ENCODE measurements around the gene PEA15.
A peak's percentile ranks its signal among the peaks of the same experiment; 100 is the strongest.

The PEA15 gene

DNA sequence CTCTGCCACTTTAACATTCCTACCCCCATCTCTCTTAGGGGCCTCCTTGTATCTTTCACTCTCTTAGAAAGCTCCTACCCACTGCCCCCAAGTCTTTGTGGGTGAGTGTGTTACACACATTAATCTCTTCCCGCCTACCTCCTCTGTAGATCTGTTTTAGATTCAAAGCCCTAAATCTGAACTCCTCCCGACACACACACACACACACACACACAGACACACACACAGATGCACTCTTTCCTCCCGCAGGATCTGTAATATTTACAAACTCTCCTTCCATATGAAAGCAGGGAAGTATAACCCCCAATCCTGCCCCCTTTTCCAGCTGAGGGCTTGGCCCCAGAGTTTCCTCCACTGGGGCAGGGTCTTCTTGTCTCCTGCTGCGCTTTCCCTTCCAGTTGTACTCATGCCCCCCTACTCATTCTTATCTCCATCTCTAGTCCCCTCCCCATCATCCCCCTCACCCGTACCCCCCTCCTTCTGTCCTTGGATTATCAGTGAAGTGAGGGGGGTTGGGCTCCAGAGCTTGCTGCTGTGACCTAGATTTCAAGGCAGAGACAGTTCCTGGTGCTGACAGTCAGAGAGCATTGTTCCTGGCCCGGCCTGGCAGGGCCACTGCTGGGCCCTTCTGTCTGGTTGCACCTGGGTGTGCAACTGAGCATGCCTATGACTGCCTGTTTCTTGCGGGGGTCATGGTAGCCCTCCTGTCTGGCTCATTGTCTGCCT lies 4.3 kb downstream of the PEA15 start:
- no peak for DNase-seq

DNA sequence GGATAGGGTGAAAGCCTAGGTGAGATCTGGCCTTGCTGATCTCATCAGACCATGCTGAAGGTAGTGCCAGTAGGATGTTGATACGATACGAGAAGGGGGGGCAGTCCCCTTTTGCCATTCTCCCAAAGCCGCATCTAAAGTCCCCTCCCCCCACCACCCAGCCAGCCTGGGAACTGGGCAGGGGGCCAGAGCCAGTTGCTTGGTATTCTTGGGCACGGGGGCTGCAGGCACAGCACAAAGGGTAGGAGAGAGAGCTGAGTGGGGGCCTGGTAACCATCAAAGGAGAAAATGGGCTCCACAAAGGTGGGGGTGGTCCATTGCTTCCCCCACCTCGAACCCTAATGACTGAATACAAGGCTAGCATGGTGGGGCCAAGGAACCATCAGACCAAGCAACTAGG lies 5.4 kb downstream of the PEA15 start:
- DNase-seq, result no peak

DNA sequence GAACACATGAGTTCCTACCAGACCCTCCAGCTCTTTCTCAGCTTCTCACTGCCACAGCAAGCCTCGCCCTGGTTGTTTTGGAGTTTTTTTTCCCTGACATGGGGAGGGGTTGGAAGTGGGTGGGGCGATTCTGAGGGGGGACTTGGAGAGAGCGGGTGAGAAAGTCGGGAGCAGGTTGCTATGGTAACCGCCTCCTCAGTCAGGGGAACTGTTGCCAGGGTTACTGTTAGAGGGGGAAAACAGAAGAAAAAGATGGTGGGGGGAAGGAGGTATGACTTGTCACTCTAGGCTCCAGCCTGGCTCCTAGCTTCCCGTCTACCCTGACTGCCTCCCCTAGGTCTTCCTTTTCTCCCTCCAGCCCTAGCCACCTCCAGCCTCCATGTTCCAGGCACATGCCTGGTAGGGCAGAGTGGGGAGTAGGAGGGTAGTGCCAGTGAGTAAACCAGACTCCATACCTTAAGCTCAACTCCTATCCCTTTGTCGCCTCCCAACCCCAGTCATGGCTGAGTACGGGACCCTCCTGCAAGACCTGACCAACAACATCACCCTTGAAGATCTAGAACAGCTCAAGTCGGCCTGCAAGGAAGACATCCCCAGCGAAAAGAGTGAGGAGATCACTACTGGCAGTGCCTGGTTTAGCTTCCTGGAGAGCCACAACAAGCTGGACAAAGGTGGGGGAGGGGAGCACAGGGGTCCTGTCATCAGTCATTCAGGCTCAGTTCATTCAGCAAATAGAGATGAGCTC lies 6.0 kb downstream of the PEA15 start:
- peak in 1 of 3 experiments; percentile 30 for DNase-seq

DNA sequence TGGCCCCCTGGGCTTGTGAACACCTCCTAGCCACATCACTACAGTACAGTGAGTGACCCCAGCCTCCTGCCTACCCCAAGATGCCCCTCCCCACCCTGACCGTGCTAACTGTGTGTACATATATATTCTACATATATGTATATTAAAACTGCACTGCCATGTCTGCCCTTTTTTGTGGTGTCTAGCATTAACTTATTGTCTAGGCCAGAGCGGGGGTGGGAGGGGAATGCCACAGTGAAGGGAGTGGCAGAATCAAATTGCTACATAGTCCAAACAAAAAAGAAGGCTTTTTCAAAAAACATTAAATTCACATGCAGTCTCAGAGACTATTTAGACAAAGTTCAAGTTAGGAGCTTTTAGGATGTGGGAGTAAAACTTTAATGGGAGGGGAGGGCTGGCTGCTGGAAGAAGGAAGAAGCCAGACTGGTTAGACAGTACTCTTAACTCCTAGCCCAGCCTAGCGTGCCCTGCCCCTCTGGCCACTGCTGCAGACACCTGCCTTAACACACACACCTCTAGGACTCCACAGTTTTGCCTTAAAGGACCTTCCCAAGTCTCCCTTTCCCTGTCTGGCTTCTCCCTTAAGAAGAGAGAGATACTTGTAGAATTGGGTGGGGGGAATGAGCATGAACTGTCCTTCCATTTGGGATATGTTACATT lies 9.4 kb downstream of the PEA15 start:
- DNase-seq, result no peak

DNA sequence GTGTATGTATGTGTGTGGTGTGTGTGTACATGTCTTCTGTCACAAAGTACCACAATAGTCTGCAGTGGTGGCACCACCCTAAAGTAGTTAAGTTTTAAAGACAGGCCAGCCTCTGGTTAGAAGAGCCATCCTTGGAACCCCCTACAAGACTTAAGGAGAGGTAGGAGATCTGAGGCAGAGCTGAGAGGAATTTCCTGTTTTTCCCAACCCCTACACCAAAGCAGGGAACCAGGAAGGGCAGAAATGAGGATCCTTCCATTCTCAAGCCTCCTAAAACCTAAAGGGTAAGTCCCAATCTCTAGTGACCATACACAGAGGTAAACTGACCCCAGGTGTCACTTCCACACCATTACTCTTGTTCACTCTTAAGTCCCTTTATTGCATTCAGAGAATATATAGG lies 11.1 kb downstream of the PEA15 start:
- DNase-seq, result no peak

DNA sequence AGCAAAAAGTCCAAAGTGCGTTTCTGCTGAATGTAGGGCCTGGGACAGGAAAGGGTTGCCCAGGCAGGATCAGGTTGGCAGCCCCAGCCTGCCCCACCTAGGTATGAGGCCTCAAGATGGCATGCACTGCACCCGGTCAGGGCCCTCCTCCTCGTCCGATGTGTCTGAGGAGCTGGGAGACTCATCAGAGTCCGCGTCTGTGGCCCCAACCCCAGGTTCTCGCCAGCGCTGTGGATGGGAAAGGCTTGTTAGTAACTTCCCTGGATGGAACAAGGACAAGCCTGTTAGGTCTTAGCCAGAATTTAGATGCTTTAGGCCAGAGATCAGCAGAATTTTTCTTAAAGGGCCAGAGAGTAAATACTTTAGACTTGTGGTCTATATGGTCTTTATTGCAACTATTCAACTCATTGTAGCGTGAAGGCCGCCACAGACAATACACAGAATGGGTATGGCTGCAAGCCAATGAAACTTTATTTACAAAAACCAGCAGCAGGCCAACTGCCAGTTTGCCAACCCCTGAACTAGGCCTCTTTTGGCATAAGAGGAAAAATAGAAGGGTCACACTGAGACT lies 12.4 kb downstream of the PEA15 start:
- DNase-seq, result peak in 1 of 3 experiments; percentile 26

DNA sequence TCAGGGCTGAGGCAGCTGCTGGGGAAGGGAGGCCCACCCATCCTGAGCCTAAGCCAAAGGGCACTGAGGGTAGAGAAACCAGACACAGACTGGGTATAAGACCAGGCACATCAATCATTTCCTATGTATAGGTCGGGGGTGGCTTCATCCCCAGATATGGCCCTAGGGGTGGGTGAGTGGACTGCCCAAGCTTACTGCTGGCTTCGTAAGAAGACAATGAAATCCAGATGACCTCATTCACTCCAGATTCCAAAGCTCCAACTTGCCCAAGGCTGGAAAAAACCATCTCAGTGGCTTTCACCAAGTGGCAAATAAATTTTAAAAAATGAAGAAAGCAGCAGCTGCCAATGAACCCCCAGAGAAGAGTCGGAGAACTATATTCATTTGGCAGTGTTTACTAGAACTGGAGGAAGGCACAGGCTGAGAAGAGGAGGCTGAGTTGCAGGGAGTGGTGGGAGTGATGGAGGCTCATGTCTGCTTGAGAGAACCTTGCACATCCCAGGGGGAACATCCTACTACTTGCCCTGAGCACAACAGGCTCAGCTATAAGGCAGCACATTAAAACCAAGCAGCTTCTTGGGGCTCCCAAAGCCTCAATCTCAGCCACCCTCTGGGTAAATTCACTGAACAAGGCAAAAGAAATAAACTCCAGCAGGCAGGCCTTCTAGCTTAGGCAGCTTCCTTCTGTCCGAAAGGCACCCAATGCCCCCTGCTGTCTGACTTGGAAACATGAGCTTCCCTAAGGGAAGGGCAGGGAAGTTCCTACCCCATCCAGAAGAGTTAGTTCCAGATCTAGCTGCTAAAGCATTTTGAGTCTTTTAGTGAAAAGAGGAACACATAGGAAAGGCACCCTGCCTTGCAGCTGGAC lies 14.1 kb downstream of the PEA15 start:
- DNase-seq, result peak in 1 of 3 experiments; percentile 52

DNA sequence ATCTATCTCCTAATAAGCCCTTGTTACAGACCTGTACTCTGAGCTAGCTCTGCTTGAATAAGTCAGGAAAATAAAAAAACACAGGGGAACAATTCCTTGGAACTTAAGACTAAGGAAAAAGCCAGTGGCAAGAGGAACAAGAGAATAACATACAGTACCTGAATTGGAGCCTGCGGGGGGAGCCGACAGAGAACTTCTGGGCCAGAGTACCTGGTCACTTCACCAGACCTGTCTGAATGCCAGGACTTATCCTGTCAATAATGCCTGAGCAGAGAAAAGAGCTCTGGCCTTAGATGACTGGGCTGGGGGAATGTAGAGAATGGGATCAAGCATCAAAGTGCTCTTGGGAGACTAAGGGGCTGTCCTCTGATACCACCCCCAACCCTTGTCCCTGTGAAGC lies 15.1 kb downstream of the PEA15 start:
- no peak for DNase-seq

DNA sequence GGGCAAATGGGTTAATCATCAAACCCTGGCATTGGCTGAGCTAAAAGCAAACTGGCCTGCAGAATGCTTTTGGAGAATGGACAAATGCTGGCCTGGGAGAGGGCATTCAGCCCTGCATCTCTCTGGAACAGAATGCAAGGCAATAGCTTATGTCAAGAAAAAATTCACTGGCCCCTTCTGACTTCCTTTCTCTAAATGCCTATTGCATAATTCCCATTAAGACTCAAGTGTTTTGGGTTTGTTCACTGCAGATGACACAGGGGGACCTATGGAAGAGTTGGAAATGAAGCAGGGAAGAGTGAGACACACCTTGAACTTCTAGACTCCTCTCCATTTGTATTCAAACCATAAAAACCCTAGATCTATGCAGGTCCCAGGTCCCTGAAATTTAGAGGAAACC lies 15.9 kb downstream of the PEA15 start:
- DNase-seq, result no peak

DNA sequence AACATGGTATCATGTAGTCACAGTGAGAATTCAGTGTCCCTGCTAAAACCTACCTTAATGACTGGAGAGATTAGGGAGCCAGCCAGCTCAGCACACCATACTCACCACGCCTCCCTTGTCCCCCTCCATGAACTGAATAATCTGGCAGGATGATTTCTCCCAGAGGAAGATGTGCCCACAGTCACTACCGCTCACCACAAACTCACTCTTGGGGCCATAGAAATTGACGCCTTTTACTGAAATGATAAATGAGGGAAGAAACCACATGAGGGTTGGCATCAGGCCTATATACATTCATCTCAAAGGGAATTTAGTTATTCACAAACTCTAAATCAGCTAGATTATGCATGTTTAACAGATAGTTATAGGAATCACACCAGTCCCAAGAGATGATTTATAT lies 17.4 kb downstream of the PEA15 start:
- DNase-seq, result no peak

DNA sequence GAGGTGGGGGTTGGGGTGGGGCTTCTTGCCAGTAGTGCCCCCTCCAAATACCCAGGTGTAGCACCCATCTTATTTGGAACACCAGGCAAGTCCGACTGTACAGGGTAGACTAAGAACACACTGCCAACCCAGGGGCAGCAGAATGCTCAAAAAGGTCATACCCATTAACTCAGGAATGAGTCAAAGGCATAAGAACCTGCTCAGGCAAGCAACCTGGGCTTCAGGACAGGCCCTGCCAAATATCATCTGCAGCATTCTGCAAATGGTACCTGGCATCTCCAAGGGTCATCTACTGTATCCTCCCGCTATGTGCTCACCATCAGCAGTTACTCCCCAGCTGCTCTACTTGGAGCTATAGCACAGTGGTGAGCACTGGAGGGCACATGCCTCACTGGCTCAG lies 19.4 kb downstream of the PEA15 start:
- DNase-seq, result no peak

DNA sequence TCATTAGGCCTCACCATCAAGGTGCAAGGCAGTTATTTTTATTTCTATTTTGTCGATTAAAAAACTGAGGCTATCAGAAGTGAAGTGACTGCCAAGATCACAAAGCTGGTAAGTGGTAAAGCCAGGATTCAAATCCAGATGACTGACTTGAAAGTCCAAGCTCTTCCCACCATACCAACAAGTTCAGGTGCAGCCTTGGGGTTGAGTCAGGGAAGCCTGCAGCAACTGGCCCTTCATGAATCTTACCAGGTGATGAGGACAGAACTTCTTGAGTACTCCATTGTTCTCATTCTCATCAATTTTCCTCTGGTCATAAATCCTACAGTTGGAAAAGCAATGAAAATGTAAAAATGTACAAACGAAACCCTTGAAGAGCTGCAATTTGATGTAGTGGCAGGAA lies 20.2 kb downstream of the PEA15 start:
- DNase-seq, result no peak

DNA sequence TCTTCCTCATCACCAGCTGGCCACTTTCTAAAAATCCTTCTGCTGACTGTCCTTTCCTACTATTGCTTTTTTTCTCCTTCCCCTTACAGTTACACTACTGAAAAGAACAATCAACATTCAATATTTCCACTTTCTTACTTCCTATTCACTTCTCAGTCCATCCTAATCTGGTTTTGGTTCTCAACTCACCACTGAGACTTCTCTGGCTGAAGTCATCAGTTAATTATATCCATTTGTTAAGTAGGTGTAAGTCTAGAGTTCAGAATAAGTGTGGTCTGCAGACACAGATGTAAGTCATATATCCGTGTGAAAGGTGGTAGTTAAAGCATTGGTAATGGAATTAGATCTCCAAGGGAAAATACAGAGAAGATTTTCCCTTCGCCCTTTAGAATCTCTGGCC lies 21.4 kb downstream of the PEA15 start:
- no peak for DNase-seq

DNA sequence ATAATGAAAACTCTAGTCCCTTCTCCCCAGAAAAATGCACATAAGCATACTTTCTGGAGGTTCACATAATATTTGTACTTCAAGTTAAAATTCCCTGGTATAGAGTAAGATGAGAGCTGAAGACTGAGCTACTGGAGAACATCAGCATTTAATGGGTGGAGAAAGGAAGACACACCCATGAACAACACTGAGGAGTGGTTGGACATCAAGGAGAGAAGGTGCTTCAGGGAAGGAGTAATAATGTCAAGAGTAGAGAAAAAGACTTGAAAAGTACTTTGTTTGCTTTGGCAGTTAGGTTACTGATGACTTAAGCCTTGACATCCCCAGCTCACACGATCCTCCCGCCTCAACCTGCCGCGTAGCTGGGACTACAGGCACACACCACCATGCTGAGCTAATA lies 21.9 kb downstream of the PEA15 start:
- no peak for DNase-seq

DNA sequence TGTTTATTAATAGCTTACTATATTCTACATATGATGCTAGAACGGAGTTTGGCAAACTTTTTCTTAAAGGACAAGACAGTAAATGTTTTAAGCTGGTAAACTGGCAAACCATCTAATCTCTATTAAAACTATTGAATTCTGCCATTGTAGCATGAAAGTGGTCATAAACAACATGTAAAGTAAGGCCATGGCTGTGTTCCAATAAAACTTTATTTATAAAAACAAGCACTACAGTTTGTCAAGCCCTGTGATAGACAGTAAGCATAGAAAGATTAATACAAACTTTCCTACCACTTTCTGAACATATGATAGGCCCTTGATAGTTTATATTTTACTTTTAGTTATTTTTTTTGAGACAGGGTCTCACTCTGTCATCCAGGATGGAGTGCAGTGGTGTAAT lies 22.4 kb downstream of the PEA15 start:
- no peak for DNase-seq

DNA sequence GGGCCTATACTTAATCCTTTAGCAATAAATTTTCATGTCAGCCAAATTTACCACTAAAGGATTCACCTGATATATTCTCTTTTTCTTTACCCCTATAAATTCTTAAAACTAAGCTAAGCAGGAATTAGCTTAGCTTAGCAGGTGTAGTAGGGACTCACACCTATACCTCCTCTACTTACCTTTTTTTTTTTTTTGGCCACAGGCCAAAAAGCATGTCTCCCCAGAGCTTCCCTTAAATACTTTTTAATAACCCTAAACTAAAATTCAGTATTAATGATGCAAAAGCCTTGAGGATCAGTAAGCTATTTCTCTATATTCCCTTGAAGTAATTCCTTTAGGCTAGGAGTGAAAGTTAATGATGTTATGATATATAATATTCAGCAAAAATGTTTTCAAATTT lies 23.2 kb downstream of the PEA15 start:
- DNase-seq, result no peak

DNA sequence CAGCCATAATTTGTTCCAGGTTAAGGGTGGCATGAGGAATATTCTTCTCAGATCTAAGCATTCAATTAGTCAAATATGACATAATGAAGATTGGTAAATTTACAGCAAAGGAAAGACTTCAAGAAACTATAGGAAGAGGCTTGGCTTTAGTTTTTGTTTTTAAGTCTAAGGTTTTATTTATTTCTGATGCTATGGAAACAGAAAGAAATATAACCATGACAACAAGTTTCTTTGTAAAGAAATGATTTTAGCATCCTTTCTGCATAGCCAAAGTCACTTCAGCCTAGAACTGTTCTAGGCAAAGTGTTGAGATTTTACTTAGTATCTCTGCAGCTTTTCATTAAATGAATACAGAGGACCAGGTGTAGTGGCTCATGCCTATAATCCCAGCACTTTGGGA lies 27.7 kb downstream of the PEA15 start:
- DNase-seq, result no peak

DNA sequence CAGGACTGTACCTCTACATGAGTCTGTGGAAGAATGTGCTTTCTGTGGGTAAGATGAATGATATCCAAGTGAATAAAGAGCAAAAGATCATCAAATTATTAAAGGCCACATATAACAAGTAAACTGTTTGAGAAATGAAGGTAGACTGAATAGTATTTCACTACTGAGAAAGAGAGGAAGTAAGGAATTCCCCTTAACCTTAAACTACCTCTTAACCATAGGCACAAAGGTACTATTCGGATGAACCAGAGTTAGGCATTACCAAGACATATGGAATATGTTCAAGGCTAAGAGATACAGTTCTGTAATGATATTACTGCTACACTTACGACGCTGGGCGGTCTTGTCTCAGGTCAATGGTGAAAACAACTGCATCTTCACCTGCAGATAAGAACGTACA lies 31.6 kb downstream of the PEA15 start:
- no peak for DNase-seq

DNA sequence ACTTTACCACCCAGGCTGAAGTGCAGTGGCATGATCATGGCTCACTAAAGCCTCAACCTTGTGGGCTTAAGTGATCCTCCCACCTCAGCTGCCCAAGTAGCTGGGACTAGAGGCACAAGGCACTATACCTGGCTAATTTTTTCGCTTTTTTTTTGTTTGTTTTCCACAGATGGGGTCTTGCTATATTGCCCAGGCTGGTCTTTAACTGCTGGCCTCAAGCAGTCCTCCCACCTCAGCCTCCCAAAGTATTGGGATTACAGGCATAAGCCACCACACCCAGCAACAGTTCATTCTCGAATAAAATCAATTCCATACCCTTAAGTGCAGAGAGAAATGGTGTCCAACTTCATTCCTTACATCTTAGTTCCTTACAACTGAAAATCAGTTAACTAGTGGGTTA lies 32.4 kb downstream of the PEA15 start:
- DNase-seq, result no peak

DNA sequence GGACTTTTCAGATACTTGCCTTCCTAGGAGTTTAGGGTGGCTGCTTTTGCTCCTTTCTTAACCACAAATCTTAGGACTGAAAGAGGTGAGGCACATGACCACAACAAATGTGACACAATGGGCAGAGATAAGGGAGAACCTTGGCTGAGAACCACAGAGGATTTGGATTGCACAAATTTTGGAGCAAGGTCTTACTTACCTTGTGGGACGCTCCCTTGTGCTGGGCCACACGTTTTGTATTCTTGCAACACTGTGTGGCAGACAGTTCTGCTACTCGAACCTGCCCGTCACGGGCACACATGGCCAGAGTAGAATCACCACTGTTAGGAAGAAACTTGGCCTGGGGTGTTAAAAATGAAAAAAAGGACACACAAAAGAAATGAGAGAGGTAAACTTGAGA lies 33.2 kb downstream of the PEA15 start:
- DNase-seq, result no peak

DNA sequence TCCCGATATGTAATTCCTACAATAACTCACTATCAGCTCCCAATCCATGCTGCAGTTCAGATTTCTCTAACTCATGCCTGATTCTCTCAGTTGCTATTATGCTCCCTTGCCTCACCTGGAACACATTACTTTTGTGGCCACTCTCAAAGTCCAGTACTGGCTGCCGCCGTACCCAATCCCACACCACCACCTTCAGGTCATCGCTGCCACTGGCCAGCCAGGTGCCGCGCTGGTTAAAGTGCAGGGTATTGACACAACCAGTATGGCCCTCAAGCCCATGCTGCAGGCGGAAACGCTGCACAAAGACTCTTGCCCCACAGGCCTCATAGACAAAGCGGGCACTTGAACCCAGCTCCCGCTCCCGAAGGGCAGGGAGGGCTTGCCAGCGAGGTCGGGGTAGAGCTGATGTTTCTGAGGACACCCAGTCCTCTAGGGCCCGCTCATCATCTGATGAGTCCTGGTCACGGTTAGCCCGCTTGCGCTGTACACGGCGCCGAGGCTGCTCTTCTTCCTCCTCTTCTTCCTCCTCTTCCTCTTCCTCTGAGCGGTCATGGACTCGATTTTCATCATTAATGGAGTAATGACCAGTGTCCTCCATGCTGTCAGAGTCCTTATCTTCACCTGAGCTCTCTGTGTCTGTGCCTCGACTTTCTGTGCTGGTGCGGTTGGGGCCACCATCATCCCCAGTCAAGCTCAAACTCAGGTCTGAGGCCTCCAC lies 34.6 kb downstream of the PEA15 start:
- no peak for DNase-seq

DNA sequence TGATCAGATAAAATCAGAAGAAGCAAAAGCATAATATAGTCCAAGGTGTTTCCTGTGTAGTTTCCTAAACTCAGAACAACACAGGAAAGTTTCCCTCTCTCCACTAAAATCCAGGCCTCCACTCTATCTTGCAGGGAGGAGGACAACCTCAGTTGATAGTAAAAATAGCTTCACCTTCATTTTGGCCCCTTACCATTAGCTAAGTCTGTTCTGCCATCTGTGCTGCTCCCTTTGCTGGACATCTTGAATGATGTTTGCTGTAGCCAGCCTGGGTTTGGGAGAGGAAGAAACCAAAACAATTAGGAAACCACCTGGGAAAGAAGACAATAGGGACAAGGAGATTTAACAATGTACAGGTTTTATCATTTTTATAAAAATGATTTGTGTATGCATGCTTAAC lies 38.6 kb downstream of the PEA15 start:
- no peak for DNase-seq

Measured in NCI-H1417 (cell line).